Fibroblast of skin of back (primary cell): Measurements from ENCODE around the gene NPEPL1.

Experiments used
- DNase-seq: peaks from one replicate; pipeline ENCODE4 v3.0.0-alpha.2; 2013

NPEPL1 gene

DNA sequence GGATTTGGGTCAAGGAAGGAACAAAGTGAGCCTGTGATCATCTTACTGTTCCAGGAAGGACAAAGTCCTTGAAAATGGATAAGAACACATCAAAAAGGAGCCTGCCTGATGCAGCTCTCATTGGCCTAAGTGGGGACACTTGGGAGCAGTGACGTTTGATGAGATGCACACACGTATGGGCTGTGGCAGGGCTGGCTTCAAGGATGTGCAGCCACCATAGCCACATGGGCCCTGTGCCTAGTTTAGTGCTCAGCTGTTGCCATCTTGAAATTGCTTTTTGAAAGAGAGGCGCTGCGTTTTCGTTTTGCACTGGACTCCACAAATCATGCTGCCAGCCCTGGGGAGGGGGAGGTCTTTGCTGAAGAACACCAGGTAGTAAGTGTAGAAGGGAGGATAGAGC is 6.6 kb upstream of the NPEPL1 start:
- no peak for DNase-seq

- no peak for DNase-seq
Observed at GRCh38 chr20:58688414-58688813, 4.2 kb upstream of the NPEPL1 start.

DNA sequence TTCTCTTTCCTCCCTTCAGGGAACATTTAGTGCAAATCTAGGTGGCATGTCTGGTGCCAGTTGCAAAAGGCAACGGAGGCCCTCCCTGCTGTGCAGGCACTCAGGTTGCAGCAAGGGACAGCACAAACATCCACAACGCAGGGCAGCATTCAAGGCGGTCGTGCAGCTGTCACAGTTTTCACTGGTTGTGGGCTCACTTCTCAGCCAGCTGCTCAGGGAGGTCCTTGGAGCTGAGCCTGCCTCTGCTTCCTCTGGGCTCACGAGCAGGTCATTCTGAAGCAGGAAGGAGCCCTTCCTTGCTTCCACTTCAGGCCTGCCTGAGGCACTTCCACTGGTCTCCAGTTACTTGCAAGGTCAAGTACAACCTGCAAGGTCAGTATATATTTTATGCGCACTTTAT is 3.8 kb upstream of the NPEPL1 start:
- no peak for DNase-seq

DNA sequence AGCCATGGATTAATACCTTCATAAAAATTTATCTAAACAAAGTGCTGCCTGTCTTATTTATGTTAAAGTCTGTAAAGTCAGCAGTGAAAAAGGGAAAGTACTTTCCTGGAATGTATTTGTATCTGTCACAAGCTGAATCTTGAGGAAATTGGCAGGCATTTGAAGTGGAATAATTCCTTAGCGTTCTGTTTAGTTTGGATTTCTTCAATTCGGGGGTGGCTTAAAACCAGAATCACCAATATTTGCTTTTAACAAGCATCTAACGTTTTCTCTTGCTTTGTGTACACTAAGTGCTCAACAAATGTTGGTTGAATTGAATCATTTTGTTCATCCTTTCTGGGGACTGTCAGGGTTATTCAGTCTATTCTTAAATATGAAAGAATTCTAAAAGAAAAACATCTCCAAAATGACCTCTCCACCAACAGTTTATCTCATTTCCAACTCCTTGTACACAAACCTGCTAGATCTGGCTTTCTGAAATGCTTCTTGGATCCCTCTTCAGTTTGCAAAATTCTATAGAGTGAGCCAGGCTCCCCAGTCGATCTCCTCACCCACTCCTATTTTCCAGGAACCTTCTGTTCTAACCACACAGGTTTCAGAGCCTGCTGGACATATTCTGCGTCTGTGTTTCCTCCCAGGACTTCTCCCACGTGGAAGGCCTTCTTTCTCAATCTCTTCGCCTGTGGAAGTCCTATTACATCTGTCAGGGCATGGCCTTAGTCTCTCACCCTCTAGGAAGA is 2.0 kb upstream of the NPEPL1 start:
- peak; percentile 7 for DNase-seq

- DNase-seq = no peak
Observed at GRCh38 chr20:58691773-58692578, 624 bp upstream of the NPEPL1 start.

- peak; percentile 8 for DNase-seq
Observed at GRCh38 chr20:58693226-58694006, 816 bp downstream of the NPEPL1 start.

DNA sequence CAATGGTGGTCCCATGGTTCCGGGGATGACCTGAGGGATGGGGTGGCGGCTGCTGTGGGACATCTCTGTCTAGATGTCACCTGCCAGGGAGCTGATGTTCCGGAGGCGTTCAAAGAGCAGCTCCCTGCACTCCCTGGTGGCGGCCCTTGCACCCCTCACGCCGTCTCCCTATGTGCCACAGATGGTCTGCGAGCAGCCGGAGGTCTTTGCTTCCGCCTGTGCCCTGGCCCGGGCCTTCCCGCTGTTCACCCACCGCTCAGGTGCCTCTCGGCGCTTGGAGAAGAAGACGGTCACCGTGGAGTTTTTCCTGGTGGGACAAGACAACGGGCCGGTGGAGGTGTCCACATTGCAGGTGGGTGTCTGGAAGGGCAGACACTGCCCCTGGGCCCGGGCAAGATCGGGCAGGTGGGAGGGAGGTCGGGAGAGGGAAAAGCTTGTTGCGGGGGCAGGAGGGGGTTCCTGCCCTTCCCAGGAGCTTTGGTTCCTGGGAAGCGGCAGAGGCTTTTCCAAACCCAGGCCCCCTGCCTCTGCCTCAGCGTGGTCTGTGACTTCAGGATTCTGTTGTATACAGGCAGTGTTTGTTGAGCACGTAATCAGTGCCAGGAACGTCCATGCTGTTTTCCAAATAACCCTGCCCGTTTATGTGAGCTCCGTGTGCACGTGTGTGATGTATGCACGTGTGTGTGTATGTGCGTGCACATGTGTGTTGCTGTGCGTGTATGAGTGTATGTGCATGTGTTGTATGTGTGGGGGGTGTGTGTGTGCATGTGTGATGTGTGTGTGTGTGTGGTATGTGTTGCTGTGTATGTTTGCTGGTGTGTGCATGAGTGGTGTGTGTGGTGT is 1.9 kb downstream of the NPEPL1 start:
- DNase-seq = no peak

- no peak for DNase-seq
Observed at GRCh38 chr20:58695084-58695722, 2.6 kb downstream of the NPEPL1 start.

- no peak for DNase-seq
Observed at GRCh38 chr20:58695895-58696375, 3.3 kb downstream of the NPEPL1 start.

GRCh38 chr20:58696411-58696961 is 3.9 kb downstream of the NPEPL1 start:
- DNase-seq = no peak

GRCh38 chr20:58697201-58697866 is 4.7 kb downstream of the NPEPL1 start:
- no peak for DNase-seq

GRCh38 chr20:58697867-58698703 is 5.5 kb downstream of the NPEPL1 start:
- DNase-seq = no peak

DNA sequence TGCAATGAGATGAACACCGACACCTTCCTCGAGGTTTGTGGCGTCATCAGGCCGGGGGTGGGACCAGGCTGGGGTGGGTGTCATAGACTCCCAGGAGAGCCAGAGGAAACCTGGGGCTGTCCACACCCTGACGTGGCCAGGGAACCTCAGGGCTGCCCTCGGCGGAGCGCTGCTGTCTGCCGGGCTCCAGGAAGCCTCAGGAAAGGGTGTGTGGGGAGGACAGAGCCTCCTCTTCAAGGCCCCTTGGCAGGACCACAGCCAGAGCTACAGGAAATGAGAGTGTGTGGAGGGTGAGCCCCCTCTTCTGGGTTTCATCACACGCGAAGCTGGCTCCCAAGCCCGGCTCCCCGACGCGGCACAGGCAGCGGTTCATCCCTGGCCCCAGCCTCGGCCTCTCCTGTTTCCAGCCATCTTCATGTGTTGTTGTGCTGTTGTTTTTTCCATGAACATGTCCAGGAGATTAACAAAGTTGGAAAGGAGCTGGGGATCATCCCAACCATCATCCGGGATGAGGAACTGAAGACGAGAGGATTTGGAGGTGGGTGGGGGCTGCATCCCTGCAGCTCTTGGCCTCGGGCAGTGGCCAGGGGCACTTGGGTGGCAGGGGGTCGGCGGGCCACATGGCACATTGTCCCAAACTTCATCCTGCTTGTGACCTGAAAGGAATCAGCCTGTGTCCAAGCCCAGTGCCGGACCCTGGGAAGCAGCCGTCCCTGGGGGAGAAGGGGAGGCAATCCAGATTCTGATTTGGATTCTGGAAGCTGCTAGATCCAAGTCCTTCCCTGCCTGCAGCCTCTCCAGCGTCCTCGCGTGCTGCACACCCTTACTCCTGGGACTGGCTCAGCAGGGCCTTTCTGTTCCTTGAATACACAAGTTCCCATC is 6.4 kb downstream of the NPEPL1 start:
- no peak for DNase-seq

GRCh38 chr20:58699623-58700107 is 7.1 kb downstream of the NPEPL1 start:
- no peak for DNase-seq

GRCh38 chr20:58700121-58700821 is 7.7 kb downstream of the NPEPL1 start:
- no peak for DNase-seq

- no peak for DNase-seq
Observed at GRCh38 chr20:58700823-58701222, 8.2 kb downstream of the NPEPL1 start.

GRCh38 chr20:58701431-58702160 is 9.0 kb downstream of the NPEPL1 start:
- DNase-seq = no peak
